ENCODE data around the gene C13orf46. TPM values are rescaled to one million over a fixed set of nuclear protein-coding genes. Genes with fewer than 3 reads are reported as not detected.
A peak's percentile ranks its signal among the peaks of the same experiment; 100 is the strongest.

The C13orf46 gene
- polyA plus RNA-seq, 1 experiment, result 0.35 TPM

DNA sequence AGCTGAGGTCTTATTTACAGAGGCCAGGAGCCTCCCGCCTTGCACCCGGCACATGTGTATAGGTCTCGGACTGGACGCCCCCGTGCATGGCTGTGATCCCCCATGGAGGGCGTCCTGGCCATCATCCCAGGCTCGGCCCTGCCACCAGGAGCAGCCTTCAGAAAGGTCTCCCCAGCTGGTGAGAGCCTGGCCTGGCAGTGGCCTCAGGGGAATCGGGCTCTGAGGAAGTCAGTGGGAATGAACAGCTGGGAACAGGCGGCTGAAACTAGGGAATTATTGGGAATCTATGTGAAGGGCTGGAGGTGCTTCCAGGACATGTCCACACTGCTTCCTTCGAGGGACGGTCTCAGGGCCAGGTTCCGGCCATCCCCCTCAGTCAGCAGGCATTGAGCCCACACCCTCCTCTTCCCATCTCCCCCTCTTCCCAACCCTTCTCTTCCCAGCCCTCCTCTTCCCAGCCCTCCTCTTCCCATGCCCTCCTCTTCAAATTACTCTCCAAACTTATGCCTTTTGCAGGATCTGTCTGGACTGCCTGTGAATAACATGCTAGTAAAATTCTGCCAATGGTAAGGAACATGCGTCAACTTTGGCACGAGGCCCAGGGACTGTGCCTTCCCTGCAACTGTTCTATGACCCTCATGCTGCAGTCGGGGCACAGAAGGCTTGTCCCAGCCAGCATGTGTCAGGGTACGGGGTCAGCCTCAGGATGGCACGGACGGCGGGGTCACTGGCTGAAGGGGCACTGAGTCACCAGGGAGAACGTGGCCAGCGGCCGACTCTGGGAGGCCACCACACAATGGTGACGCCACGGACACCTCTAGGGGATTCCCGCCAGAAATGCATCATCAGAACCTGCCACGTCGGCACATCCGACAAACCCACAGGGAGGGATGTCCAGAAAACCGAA is 24.2 kb upstream of the C13orf46 start:
- Histone ChIP-seq H3K27ac (ENCODE audit: low read depth, low read length) (peak overlapping the region; percentile 61), H3K9me3 (ENCODE audit: control insufficient read depth, insufficient read depth, low read length) (no peaks in the 10 kb centered on the region; the same call in 1 of the 2 replicates), H3K27me3 (ENCODE audit: control insufficient read depth, insufficient read depth, low read length) (no peaks in the 10 kb centered on the region), H3K4me3 (ENCODE audit: low read depth, low read length) (no peak overlapping the region)
- TF ChIP-seq, protein P1, sequence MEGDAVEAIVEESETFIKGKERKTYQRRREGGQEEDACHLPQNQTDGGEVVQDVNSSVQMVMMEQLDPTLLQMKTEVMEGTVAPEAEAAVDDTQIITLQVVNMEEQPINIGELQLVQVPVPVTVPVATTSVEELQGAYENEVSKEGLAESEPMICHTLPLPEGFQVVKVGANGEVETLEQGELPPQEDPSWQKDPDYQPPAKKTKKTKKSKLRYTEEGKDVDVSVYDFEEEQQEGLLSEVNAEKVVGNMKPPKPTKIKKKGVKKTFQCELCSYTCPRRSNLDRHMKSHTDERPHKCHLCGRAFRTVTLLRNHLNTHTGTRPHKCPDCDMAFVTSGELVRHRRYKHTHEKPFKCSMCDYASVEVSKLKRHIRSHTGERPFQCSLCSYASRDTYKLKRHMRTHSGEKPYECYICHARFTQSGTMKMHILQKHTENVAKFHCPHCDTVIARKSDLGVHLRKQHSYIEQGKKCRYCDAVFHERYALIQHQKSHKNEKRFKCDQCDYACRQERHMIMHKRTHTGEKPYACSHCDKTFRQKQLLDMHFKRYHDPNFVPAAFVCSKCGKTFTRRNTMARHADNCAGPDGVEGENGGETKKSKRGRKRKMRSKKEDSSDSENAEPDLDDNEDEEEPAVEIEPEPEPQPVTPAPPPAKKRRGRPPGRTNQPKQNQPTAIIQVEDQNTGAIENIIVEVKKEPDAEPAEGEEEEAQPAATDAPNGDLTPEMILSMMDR (IDR thresholded peaks at IDR 0.05; ENCODE audit: low read depth, low read length), result no peak
- ChIA-PET CTCF (no interaction called here), POLR2A (no interaction called here)
- peak; percentile 47 for DNase-seq (ENCODE audit: low read depth, low spot score)

DNA sequence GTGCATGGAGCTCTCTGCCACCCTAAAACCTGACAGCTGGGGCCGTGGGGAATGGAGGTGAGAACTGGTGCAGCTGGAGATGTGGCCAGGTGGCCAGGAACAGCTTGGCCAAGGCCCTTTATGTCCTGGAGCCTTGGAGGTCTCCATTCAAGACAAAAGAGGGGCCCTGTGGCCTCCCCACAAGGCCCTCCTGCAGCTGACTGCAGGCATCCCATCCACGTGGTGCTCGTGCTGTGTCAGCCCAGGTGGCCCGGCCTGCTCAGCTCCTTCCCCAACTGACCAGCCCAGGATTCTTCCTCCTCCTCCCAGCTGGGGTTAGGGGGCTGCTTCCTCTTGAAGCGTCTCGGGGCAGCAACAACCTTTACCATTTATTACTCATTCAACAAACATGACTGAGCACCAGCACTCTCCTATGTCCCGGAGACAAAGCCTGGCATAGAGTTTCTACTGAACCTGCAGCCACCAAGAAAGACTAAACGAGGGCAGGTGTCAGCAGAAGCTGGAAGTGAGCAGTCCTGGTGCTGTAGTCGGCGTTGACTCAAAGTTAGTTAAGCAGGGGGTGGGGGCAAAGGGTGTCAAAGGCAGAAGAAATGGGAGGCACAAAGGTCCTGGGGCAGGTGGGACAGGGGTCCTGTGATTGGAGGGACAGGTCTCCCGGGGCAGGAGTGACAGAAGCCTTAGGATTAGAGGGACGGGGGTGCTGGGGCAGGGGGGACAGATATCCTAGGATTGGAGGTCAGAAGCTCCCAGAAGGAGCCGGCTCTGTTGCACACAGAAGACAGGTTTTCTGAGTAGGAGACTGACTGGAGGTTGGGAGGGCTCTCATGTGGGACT is 23.3 kb upstream of the C13orf46 start:
- Histone ChIP-seq H3K27me3 (ENCODE audit: control insufficient read depth, insufficient read depth, low read length) (no peaks in the 10 kb centered on the region), H3K4me3 (ENCODE audit: low read depth, low read length) (no peak overlapping the region), H3K27ac (ENCODE audit: low read depth, low read length) (no peak overlapping the region), H3K9me3 (ENCODE audit: control insufficient read depth, insufficient read depth, low read length) (peaks cover 2% of the 10 kb centered on the region; the same call in 1 of the 2 replicates)
- ChIA-PET CTCF (interaction anchor here (0.6 kb wide), 1 partner anchor 181 kb away, joined by 3 read pairs; no protein-coding TSS in a partner anchor), POLR2A (no interaction called here)
- DNase-seq (ENCODE audit: low read depth, low spot score), result no peak
- TF ChIP-seq, protein P1 (IDR thresholded peaks at IDR 0.05; ENCODE audit: low read depth, low read length), result no peak

DNA sequence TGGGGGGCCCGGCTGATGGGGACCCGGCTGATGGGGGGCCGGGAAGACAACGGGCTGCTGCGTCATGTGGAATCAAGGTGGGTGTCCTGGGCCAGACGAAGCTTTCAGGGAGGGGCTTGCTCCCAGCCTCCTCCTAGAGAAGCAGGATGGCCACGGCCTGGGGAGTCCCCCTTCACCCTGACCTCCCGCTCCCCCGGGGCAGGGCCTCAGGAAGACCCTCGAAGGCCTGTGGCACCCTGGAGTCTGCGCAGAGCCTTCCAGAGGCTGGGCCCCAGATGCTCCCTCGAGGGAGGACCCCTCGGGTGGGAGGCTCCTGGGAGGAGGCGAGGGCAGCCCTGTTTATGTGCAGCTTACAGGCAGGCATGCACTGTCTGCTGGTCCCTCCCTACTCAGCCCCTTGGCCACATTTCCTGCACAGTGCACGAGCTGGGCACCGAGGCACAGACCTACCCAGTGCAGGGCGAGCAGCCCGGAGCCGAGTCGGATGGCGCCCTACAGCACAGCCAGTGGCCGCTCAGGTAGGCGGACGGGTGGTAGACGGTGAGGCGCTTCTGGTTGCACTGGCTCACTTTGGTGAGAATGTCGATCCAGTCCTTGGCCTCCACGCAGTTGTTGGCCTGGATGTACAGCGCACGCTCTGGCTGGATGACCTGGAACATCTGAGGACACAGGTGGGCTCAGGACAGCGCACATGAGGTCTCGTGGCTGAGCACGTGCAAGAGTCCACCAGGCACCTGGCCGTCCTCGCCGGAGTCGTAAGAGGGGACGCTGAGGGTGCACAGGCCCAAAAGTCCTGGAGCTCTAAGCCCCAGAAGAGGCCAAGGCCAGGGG is 22.4 kb upstream of the C13orf46 start:
- Histone ChIP-seq H3K4me3 (ENCODE audit: low read depth, low read length) (no peak overlapping the region), H3K9me3 (ENCODE audit: control insufficient read depth, insufficient read depth, low read length) (peaks cover 2% of the 10 kb centered on the region; the same call in 1 of the 2 replicates), H3K27ac (ENCODE audit: low read depth, low read length) (no peak overlapping the region), H3K27me3 (ENCODE audit: control insufficient read depth, insufficient read depth, low read length) (no peaks in the 10 kb centered on the region)
- TF ChIP-seq, protein P1 (IDR thresholded peaks at IDR 0.05; ENCODE audit: low read depth, low read length), result no peak
- ChIA-PET CTCF (interaction anchor here (0.6 kb wide), 1 partner anchor 180 kb away, joined by 3 read pairs; no protein-coding TSS in a partner anchor), POLR2A (no interaction called here)
- DNase-seq (ENCODE audit: low read depth, low spot score), result no peak

DNA sequence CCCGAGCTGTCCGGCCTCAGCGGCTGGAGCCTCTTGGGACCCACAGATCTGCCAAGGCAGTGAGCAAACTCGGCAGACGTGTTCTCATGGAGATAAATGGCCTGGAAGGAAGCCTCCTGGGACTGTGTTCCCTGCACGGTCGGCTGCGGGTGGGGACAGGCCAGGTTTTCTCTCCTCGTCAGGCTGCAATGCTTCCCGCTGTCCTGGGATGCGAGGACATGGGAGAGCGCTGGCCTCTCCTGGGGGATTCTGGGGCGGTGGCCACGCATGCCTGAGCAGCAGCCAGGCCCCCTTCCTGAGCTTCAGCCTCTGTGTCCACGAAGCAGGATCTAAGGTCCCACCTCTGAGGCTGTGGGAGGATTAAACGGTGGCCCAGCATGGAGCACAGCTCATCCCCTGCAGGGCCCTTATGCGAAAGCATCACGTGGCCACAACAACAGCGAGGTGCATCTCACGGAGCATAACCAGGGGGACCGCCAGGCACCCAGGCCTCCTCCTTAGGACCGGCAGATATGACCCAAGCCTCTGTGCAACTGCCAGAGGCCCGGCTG is 21.2 kb upstream of the C13orf46 start:
- TF ChIP-seq, protein P1 (IDR thresholded peaks at IDR 0.05; ENCODE audit: low read depth, low read length), result no peak

More for the DNA sequence above, 21.2 kb upstream of the C13orf46 start:
- CTCF ChIA-PET, result no interaction called here
- POLR2A ChIA-PET, result no interaction called here
- H3K27ac ChIP-seq (ENCODE audit: low read depth, low read length), result no peak overlapping the region
- peaks cover 2% of the 10 kb centered on the region; the same call in 1 of the 2 replicates for H3K9me3 ChIP-seq (ENCODE audit: control insufficient read depth, insufficient read depth, low read length)
- no peaks in the 10 kb centered on the region for H3K27me3 ChIP-seq (ENCODE audit: control insufficient read depth, insufficient read depth, low read length)
- H3K4me3 ChIP-seq (ENCODE audit: low read depth, low read length), result no peak overlapping the region
- DNase-seq (ENCODE audit: low read depth, low spot score), result no peak

Measured in AG04450 (cell line).